ENCODE data around the gene TAF7L.
"Not testable (repeated sequence)": the region's sequence is repeated elsewhere in the genome, so short reads cannot be mapped to it uniquely, and the experiment has no call there.

The TAF7L gene

GRCh38 chrX:101303790-101304189, 12.7 kb upstream of the TAF7L start:
- Histone ChIP-seq H3K9me2 (replicated peaks; ENCODE audit: insufficient read depth, low read length) (no peaks in the 10 kb centered on the region), H3K9me3 (ENCODE audit: insufficient read depth, low read length) (no peaks in the 10 kb centered on the region), H3F3A (ENCODE audit: insufficient read depth) (no peaks in the 10 kb centered on the region), H2AFZ (ENCODE audit: low read depth, low read length, severe bottlenecking) (no peak overlapping the region), H3K4me3 (ENCODE audit: insufficient read depth, low read length, poor library complexity, severe bottlenecking) (no peak overlapping the region), H3K27me3 (ENCODE audit: low read length) (no peaks in the 10 kb centered on the region), H3K79me2 (ENCODE audit: insufficient read depth, low read length) (no peaks in the 10 kb centered on the region), H3K9ac (ENCODE audit: low read length) (no peak overlapping the region), H3K27ac (ENCODE audit: low read depth, low read length) (no peak overlapping the region), H4K20me1 (ENCODE audit: low read depth, low read length) (no peaks in the 10 kb centered on the region), H3K36me3 (ENCODE audit: low read length) (no peaks in the 10 kb centered on the region), H3K4me2 (ENCODE audit: low read depth, low read length, poor library complexity, severe bottlenecking) (no peak overlapping the region)
- TF ChIP-seq EZH2phosphoT487 (conservative IDR thresholded peaks at IDR 0.05; ENCODE audit: low read length) (no peak), CTCF (IDR thresholded peaks at IDR 0.05; ENCODE audit: insufficient read depth, low read length, poor library complexity, severe bottlenecking) (no peak)

GRCh38 chrX:101295603-101296002, 4.5 kb upstream of the TAF7L start:
- not testable (repeated sequence) for H3K9me3 ChIP-seq (ENCODE audit: insufficient read depth, low read length); H3K79me2 ChIP-seq (ENCODE audit: insufficient read depth, low read length); H3K9ac ChIP-seq (ENCODE audit: low read length); H3K9me2 ChIP-seq (replicated peaks; ENCODE audit: insufficient read depth, low read length); H3K36me3 ChIP-seq (ENCODE audit: low read length); H4K20me1 ChIP-seq (ENCODE audit: low read depth, low read length); H3K27ac ChIP-seq (ENCODE audit: low read depth, low read length); H3K4me2 ChIP-seq (ENCODE audit: low read depth, low read length, poor library complexity, severe bottlenecking); H3K27me3 ChIP-seq (ENCODE audit: low read length); H2AFZ ChIP-seq (ENCODE audit: low read depth, low read length, severe bottlenecking); H3K4me3 ChIP-seq (ENCODE audit: insufficient read depth, low read length, poor library complexity, severe bottlenecking); H3F3A ChIP-seq (ENCODE audit: insufficient read depth)

- TF ChIP-seq CTCF (IDR thresholded peaks at IDR 0.05; ENCODE audit: insufficient read depth, low read length, poor library complexity, severe bottlenecking) (peak; percentile 25), EZH2phosphoT487 (conservative IDR thresholded peaks at IDR 0.05; ENCODE audit: low read length) (no peak)
- Histone ChIP-seq H2AFZ (ENCODE audit: low read depth, low read length, severe bottlenecking) (no peak overlapping the region), H3K79me2 (ENCODE audit: insufficient read depth, low read length) (no peaks in the 10 kb centered on the region), H3K4me3 (ENCODE audit: insufficient read depth, low read length, poor library complexity, severe bottlenecking) (no peak overlapping the region), H4K20me1 (ENCODE audit: low read depth, low read length) (no peaks in the 10 kb centered on the region), H3K27me3 (ENCODE audit: low read length) (no peaks in the 10 kb centered on the region), H3K9me2 (replicated peaks; ENCODE audit: insufficient read depth, low read length) (no peaks in the 10 kb centered on the region), H3K9ac (ENCODE audit: low read length) (no peak overlapping the region), H3F3A (ENCODE audit: insufficient read depth) (no peaks in the 10 kb centered on the region), H3K4me2 (ENCODE audit: low read depth, low read length, poor library complexity, severe bottlenecking) (no peak overlapping the region), H3K9me3 (ENCODE audit: insufficient read depth, low read length) (no peaks in the 10 kb centered on the region), H3K36me3 (ENCODE audit: low read length) (no peaks in the 10 kb centered on the region), H3K27ac (ENCODE audit: low read depth, low read length) (no peak overlapping the region)
These were observed 3.7 kb downstream of the TAF7L start for GRCh38 chrX:101287402-101287801.

GRCh38 chrX:101276238-101276637, 14.9 kb downstream of the TAF7L start:
- H3K79me2 ChIP-seq (ENCODE audit: insufficient read depth, low read length): no peaks in the 10 kb centered on the region

More at GRCh38 chrX:101276238-101276637, 14.9 kb downstream of the TAF7L start:
- H3K27me3 ChIP-seq (ENCODE audit: low read length): no peaks in the 10 kb centered on the region
- H3K27ac ChIP-seq (ENCODE audit: low read depth, low read length): no peak overlapping the region
- no peak overlapping the region for H3K4me3 ChIP-seq (ENCODE audit: insufficient read depth, low read length, poor library complexity, severe bottlenecking)
- no peaks in the 10 kb centered on the region for H3F3A ChIP-seq (ENCODE audit: insufficient read depth)
- no peak overlapping the region for H2AFZ ChIP-seq (ENCODE audit: low read depth, low read length, severe bottlenecking)
- H3K36me3 ChIP-seq (ENCODE audit: low read length): no peaks in the 10 kb centered on the region
- H3K9me2 ChIP-seq (replicated peaks; ENCODE audit: insufficient read depth, low read length): no peaks in the 10 kb centered on the region
- H3K9me3 ChIP-seq (ENCODE audit: insufficient read depth, low read length): no peaks in the 10 kb centered on the region
- no peak overlapping the region for H3K9ac ChIP-seq (ENCODE audit: low read length)
- no peak overlapping the region for H3K4me2 ChIP-seq (ENCODE audit: low read depth, low read length, poor library complexity, severe bottlenecking)
- TF ChIP-seq CTCF (IDR thresholded peaks at IDR 0.05; ENCODE audit: insufficient read depth, low read length, poor library complexity, severe bottlenecking) (no peak), EZH2phosphoT487 (conservative IDR thresholded peaks at IDR 0.05; ENCODE audit: low read length) (no peak)
- H4K20me1 ChIP-seq (ENCODE audit: low read depth, low read length): no peaks in the 10 kb centered on the region

Measured in SU-DHL-6 (cell line).